CD14-positive monocyte (primary cell): Measurements from ENCODE around the gene ORAI1. TPM values are rescaled to one million over a fixed set of nuclear protein-coding genes. Genes with fewer than 3 reads are reported as not detected.

Experiments
- DNase-seq, 3 donors: peaks; one replicate each; pipeline ENCODE4 v3.0.0-alpha.2; 2011 to 2022
- H2AFZ ChIP-seq: 2 replicates; pipeline ENCODE4 v1.6.0; 2012; ENCODE audit warnings: mild to moderate bottlenecking, low read depth, low read length, inconsistent platforms; ENCODE audit not compliant: insufficient read depth, poor library complexity, severe bottlenecking
- H3K27ac ChIP-seq, 2 donors: 1 replicate in 1 of 2; 2 replicates in 1 of 2; pipeline ENCODE4 v1.5.1; 2012 to 2013; ENCODE audit warnings: low read length in 2 of 2, control low read depth in 1 of 2, inconsistent platforms in 1 of 2, low read depth in 1 of 2, mild to moderate bottlenecking in 1 of 2
- H3K27me3 ChIP-seq, 2 donors: one replicate each; pipeline versions ENCODE4 v1.6.0 to v1.6.1; 2011 to 2013; ENCODE audit warnings: low read length in 2 of 2; ENCODE audit not compliant: control insufficient read depth in 2 of 2, insufficient read depth in 2 of 2
- H3K36me3 ChIP-seq, 2 donors: replicated peaks in 1 of 2; 1 replicate in 1 of 2; 2 replicates in 1 of 2; pipeline versions ENCODE4 v1.5.1 to v1.6.1; 2012 to 2013; ENCODE audit warnings: low read length in 2 of 2, control low read depth in 1 of 2, inconsistent platforms in 1 of 2, mild to moderate bottlenecking in 1 of 2; ENCODE audit not compliant: insufficient read depth in 2 of 2, control insufficient read depth in 1 of 2
- H3K4me1 ChIP-seq, 2 donors: 1 replicate in 1 of 2; 2 replicates in 1 of 2; pipeline versions ENCODE4 v1.5.1 to v1.6.1; 2012 to 2013; ENCODE audit warnings: low read length in 2 of 2, control low read depth in 1 of 2, inconsistent platforms in 1 of 2, mild to moderate bottlenecking in 1 of 2, moderate library complexity in 1 of 2; ENCODE audit not compliant: insufficient read depth in 2 of 2, control insufficient read depth in 1 of 2
- H3K4me2 ChIP-seq: replicated peaks from 2 replicates; pipeline ENCODE3; 2012; ENCODE audit warnings: low read length, moderate library complexity, mild to moderate bottlenecking; ENCODE audit not compliant: poor library complexity, severe bottlenecking; ENCODE audit errors: extremely low read depth
- H3K4me3 ChIP-seq, 3 experiments: fragments of 200-600 bp in 1 of 3; sonication (generic) in 1 of 3; replicated peaks in 1 of 3; 1 replicate in 2 of 3; 2 replicates in 1 of 3; pipeline ENCODE4 v1.5.1; 2011 to 2013; ENCODE audit warnings: low read length in 3 of 3, mild to moderate bottlenecking in 3 of 3, control low read depth in 2 of 3, low read depth in 2 of 3, inconsistent platforms in 1 of 3, moderate library complexity in 1 of 3
- H3K79me2 ChIP-seq: 2 replicates; pipeline ENCODE4 v1.6.0; 2012; ENCODE audit warnings: mild to moderate bottlenecking, control low read depth, inconsistent platforms, low read length, moderate library complexity; ENCODE audit not compliant: insufficient read depth
- H3K9ac ChIP-seq: 2 replicates; pipeline ENCODE4 v1.6.0; 2017; ENCODE audit warnings: low read length, mild to moderate bottlenecking; ENCODE audit not compliant: insufficient read depth, poor library complexity, severe bottlenecking
- H3K9me3 ChIP-seq, 2 donors: replicated peaks in 1 of 2; 1 replicate in 1 of 2; 2 replicates in 1 of 2; pipeline versions ENCODE4 v1.5.1 to v1.6.1; 2012 to 2013; ENCODE audit warnings: low read length in 2 of 2, control low read depth in 1 of 2; ENCODE audit not compliant: control insufficient read depth in 1 of 2, insufficient read depth in 1 of 2
- H4K20me1 ChIP-seq: 2 replicates; pipeline ENCODE4 v1.6.0; 2012; ENCODE audit warnings: mild to moderate bottlenecking, low read length, control low read depth, moderate library complexity; ENCODE audit not compliant: insufficient read depth
- H3K27ac Mint-ChIP-seq, 7 donors: one replicate each; pipeline ENCODE4 v1.8.0; 2020; ENCODE audit warnings: mild to moderate bottlenecking in 7 of 7, mixed read lengths in 7 of 7, moderate library complexity in 6 of 7, inconsistent platforms in 2 of 7
- H3K27me3 Mint-ChIP-seq, 3 donors: one replicate each; pipeline ENCODE4 v1.8.0; 2021 to 2022; ENCODE audit warnings: low read depth in 3 of 3, mild to moderate bottlenecking in 3 of 3, mixed read lengths in 3 of 3, moderate library complexity in 3 of 3, inconsistent platforms in 1 of 3
- H3K36me3 Mint-ChIP-seq, 2 donors: one replicate each; pipeline ENCODE4 v1.8.0; 2020; ENCODE audit warnings: mixed read lengths in 2 of 2, inconsistent platforms in 1 of 2, mild to moderate bottlenecking in 1 of 2
- H3K4me1 Mint-ChIP-seq: one replicate; pipeline ENCODE4 v1.8.0; 2020; ENCODE audit warnings: mild to moderate bottlenecking, mixed read lengths
- H3K4me3 Mint-ChIP-seq, 2 donors: one replicate each; pipeline ENCODE4 v1.8.0; 2020; ENCODE audit warnings: mild to moderate bottlenecking in 2 of 2, mixed read lengths in 2 of 2, moderate library complexity in 1 of 2
- H3K9me3 Mint-ChIP-seq, 7 donors: one replicate each; pipeline ENCODE4 v1.8.0; 2020 to 2022; ENCODE audit warnings: mixed read lengths in 7 of 7, mild to moderate bottlenecking in 6 of 7, moderate library complexity in 6 of 7, inconsistent platforms in 2 of 7
- WGBS: methylation state at CpG from one replicate; pipeline ENCODE4 v1.1.5; 2013; ENCODE audit warnings: missing lambda C conversion rate; ENCODE audit not compliant: insufficient coverage; 5-methylcytosine and 5-hydroxymethylcytosine counted together
- intact Hi-C, 2 donors: fragments of 100-400 bp; cut with micrococcal nuclease; formaldehyde crosslinking; loops; one replicate each; pipeline versions ENCODE4 v1.15.0 to v1.15.1; 2023
- polyA plus RNA-seq, 3 donors: library from polyadenylated mRNA; depleted of rRNA in 1 of 3; unstranded in 2 of 3; stranded (reverse) in 1 of 3; fragments of 300-500 nt in 2 of 3; fragments of >200 nt in 1 of 3; fragmentation: Illumina TruSeq in 2 of 3; gene quantifications; 1 replicate in 2 of 3; 2 replicates in 1 of 3; pipeline ENCODE4 v1.2.3, GENCODE V29; 2012 to 2021
- TF ChIP-seq, protein P1 (sequence below): fragments of 200-600 bp; IDR thresholded peaks from one replicate; pipeline ENCODE4 v1.8.0; 2022; ENCODE audit warnings: antibody characterized with exemption, mild to moderate bottlenecking

Gene ORAI1
- polyA plus RNA-seq, 3 donors: 36.4 to 77.9 (median 54.6) TPM

DNA sequence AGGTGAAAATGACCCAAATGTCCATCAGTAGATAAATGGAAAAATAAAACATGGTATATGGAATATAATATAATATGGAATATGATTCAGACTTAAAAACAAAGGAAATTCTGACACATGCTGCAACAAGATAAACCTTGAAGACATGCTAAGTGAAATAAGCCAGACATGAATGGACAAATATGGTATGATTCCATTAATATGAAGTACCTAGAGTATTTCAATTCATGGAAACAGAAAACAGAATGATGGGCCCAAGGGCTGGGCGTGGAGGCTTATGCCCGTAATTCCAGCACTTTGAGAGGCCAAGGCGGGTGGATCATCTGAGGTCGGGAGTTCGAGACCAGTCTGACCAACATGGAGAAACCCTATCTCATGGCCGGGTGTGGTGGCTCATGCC lies 22.7 kb upstream of the ORAI1 start:
- Mint-ChIP-seq H3K9me3 (no peaks in the 10 kb centered on the region), H3K4me1 (no peaks in the 10 kb centered on the region), H3K27me3 (peaks cover 0 to 5% (median 2%) of the 10 kb centered on the region in 3 donors), H3K36me3 (no peaks in the 10 kb centered on the region), H3K4me3 (no peak overlapping the region), H3K27ac (peak overlapping the region in 1 of 7 donors; percentile 71)
- Histone ChIP-seq H3K9ac (no peak overlapping the region), H3K4me2 (no peak overlapping the region), H3K27ac (no peak overlapping the region), H3K4me1 (no peaks in the 10 kb centered on the region), H3K36me3 (no peaks in the 10 kb centered on the region), H3K27me3 (no peaks in the 10 kb centered on the region), H3K4me3 (no peak overlapping the region), H4K20me1 (no peaks in the 10 kb centered on the region), H2AFZ (no peak overlapping the region), H3K79me2 (no peaks in the 10 kb centered on the region), H3K9me3 (no peaks in the 10 kb centered on the region)
- DNase-seq: no peak
- WGBS: 97% methylated on average over 6 of the region's 6 CpGs
- TF ChIP-seq, protein P1, sequence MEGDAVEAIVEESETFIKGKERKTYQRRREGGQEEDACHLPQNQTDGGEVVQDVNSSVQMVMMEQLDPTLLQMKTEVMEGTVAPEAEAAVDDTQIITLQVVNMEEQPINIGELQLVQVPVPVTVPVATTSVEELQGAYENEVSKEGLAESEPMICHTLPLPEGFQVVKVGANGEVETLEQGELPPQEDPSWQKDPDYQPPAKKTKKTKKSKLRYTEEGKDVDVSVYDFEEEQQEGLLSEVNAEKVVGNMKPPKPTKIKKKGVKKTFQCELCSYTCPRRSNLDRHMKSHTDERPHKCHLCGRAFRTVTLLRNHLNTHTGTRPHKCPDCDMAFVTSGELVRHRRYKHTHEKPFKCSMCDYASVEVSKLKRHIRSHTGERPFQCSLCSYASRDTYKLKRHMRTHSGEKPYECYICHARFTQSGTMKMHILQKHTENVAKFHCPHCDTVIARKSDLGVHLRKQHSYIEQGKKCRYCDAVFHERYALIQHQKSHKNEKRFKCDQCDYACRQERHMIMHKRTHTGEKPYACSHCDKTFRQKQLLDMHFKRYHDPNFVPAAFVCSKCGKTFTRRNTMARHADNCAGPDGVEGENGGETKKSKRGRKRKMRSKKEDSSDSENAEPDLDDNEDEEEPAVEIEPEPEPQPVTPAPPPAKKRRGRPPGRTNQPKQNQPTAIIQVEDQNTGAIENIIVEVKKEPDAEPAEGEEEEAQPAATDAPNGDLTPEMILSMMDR: no peak
- intact Hi-C loops: no loop called here

DNA sequence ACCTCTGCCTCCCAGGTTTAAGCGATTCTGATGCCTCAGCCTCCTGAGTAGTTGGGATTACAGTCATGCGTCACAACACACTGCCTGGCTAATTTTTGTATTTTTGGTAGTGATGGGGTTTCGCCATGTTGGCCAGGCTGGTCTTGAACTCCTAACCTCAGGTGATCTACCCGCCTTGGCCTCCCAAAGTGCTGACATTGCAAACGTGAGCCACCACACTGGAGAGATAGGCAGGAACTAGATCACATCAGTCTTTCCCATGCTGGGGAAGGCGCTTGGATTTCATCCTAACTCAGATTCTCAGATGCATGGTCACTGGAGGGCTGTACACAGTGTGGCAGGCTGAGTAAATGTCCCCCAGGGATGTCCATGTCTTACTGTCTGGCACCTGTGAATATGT lies 18.0 kb upstream of the ORAI1 start:
- Histone ChIP-seq H3K27me3 (no peaks in the 10 kb centered on the region), H3K4me1 (no peaks in the 10 kb centered on the region), H2AFZ (no peak overlapping the region), H3K9me3 (no peaks in the 10 kb centered on the region), H3K27ac (no peak overlapping the region), H3K79me2 (no peaks in the 10 kb centered on the region), H3K4me3 (no peak overlapping the region), H3K9ac (no peak overlapping the region), H4K20me1 (no peaks in the 10 kb centered on the region), H3K4me2 (no peak overlapping the region), H3K36me3 (no peaks in the 10 kb centered on the region)
- intact Hi-C loops: no loop called here
- Mint-ChIP-seq H3K4me3 (no peak overlapping the region), H3K9me3 (peaks cover 0 to 2% (median 0%) of the 10 kb centered on the region in 7 donors), H3K4me1 (no peaks in the 10 kb centered on the region), H3K27ac (no peak overlapping the region), H3K36me3 (no peaks in the 10 kb centered on the region), H3K27me3 (peaks cover 0 to 6% (median 2%) of the 10 kb centered on the region in 3 donors)
- DNase-seq: no peak
- 86% methylated on average over 2 of the region's 6 CpGs for WGBS
- TF ChIP-seq, protein P1: no peak
